ENCODE measurements around the gene SPEF2. TPM values are rescaled to one million over a fixed set of nuclear protein-coding genes. Genes with fewer than 3 reads are reported as not detected.
A peak's percentile ranks its signal among the peaks of the same experiment; 100 is the strongest.

The SPEF2 gene
- total and polyA plus RNA-seq, 2 of the 13 experiments (the other 11 are each of a cell fraction or from before 2014, with no cell fraction given): 1.5 to 2.3 TPM

GRCh38 chr5:35741126-35741716 is 123.6 kb downstream of the SPEF2 start (continued):
- peak; percentile 89 for TF ChIP-seq ARID5B (CRISPR knock-in tag; IDR thresholded peaks at IDR 0.05)
- peak; percentile 38; the same call in 1 of the 2 replicates for TF ChIP-seq NFIC (IDR thresholded peaks at IDR 0.05; ENCODE audit: low read length)
- TF ChIP-seq GFI1 (CRISPR knock-in tag; IDR thresholded peaks at IDR 0.05; ENCODE audit: borderline replicate concordance): 0 out of 2 replicates have a peak, but pooled peaks have one; percentile 33
- TF ChIP-seq KAT8 (CRISPR knock-in tag; IDR thresholded peaks at IDR 0.05): 0 out of 2 replicates have a peak, but pooled peaks have one; percentile 38
- peak; percentile 74; the same call in 1 of the 2 replicates for TF ChIP-seq RERE (CRISPR knock-in tag; IDR thresholded peaks at IDR 0.05; ENCODE audit: low read depth)
- peak; percentile 64 for TF ChIP-seq BCL6 (CRISPR knock-in tag; IDR thresholded peaks at IDR 0.05)
- 0 out of 4 replicates have a peak, but pooled peaks of 1 of the 2 experiments have one; percentile 26 for TF ChIP-seq ATF4 (CRISPR knock-in tag; IDR thresholded peaks at IDR 0.05)
- peak; percentile 71 for TF ChIP-seq FOXP4 (CRISPR knock-in tag; IDR thresholded peaks at IDR 0.05)
- TF ChIP-seq SP5 (CRISPR knock-in tag; IDR thresholded peaks at IDR 0.05; ENCODE audit: borderline replicate concordance, low read depth): 0 out of 2 replicates have a peak, but pooled peaks have one; percentile 16
- TF ChIP-seq NCOA2 (CRISPR knock-in tag; IDR thresholded peaks at IDR 0.05): peak; percentile 52
- TF ChIP-seq TBX3 (IDR thresholded peaks at IDR 0.05; ENCODE audit: borderline replicate concordance): 0 out of 2 replicates have a peak, but pooled peaks have one; percentile 49
- TF ChIP-seq SRF (IDR thresholded peaks at IDR 0.05; ENCODE audit: low read depth, low read length): no peak
